Forelimb muscle (tissue), 1 donor: Measurements from ENCODE around the gene GFRA1. TPM values are rescaled to one million over a fixed set of nuclear protein-coding genes. Genes with fewer than 3 reads are reported as not detected.
"Not testable (repeated sequence)": the region's sequence is repeated elsewhere in the genome, so short reads cannot be mapped to it uniquely, and the experiment has no call there.

ENCODE experiments used
- DNase-seq: peaks from one replicate; pipeline ENCODE4 v3.0.0-alpha.2; 2013; ENCODE audit warnings: low read depth
- polyA plus RNA-seq: library from polyadenylated mRNA; unstranded; fragments of 120-200 nt; gene quantifications from one replicate; pipeline ENCODE4 v1.2.1, GENCODE V29; 2013; ENCODE audit not compliant: insufficient read length

GFRA1 gene
- polyA plus RNA-seq, 1 donor = 22.2 TPM

GRCh38 chr10:116197946-116198675 lies 74.9 kb downstream of the GFRA1 start:
- DNase-seq = no peak

GRCh38 chr10:116195583-116195982 lies 77.4 kb downstream of the GFRA1 start:
- DNase-seq = no peak

- no peak for DNase-seq
These were observed 78.0 kb downstream of the GFRA1 start for GRCh38 chr10:116195039-116195438.

- DNase-seq = no peak
These were observed 78.9 kb downstream of the GFRA1 start for GRCh38 chr10:116194061-116194460.

- DNase-seq = no peak
These were observed 82.1 kb downstream of the GFRA1 start for GRCh38 chr10:116190883-116191282.

GRCh38 chr10:116186273-116186672 lies 86.7 kb downstream of the GFRA1 start:
- DNase-seq = no peak

GRCh38 chr10:116185199-116185867 lies 87.7 kb downstream of the GFRA1 start:
- no peak for DNase-seq

GRCh38 chr10:116184512-116184794 lies 88.6 kb downstream of the GFRA1 start:
- no peak for DNase-seq

GRCh38 chr10:116183733-116184511 lies 89.1 kb downstream of the GFRA1 start:
- DNase-seq = no peak

GRCh38 chr10:116182426-116182825 lies 90.6 kb downstream of the GFRA1 start:
- no peak for DNase-seq

- DNase-seq = no peak
These were observed 94.9 kb downstream of the GFRA1 start for GRCh38 chr10:116178086-116178605.

- no peak for DNase-seq
These were observed 97.8 kb downstream of the GFRA1 start for GRCh38 chr10:116175231-116175630.

- DNase-seq = no peak
These were observed 101.5 kb downstream of the GFRA1 start for GRCh38 chr10:116171505-116171904.

- DNase-seq = no peak
These were observed 102.2 kb downstream of the GFRA1 start for GRCh38 chr10:116170815-116171250.

GRCh38 chr10:116169782-116170445 lies 103.1 kb downstream of the GFRA1 start:
- no peak for DNase-seq

GRCh38 chr10:116168745-116169144 lies 104.3 kb downstream of the GFRA1 start:
- DNase-seq = no peak

- no peak for DNase-seq
These were observed 104.7 kb downstream of the GFRA1 start for GRCh38 chr10:116168329-116168728.

GRCh38 chr10:116165941-116166340 lies 107.1 kb downstream of the GFRA1 start:
- DNase-seq = not testable (repeated sequence)

- DNase-seq = no peak
These were observed 108.7 kb downstream of the GFRA1 start for GRCh38 chr10:116164291-116164690.

- DNase-seq = no peak
These were observed 109.5 kb downstream of the GFRA1 start for GRCh38 chr10:116163333-116164131.

- no peak for DNase-seq
These were observed 110.2 kb downstream of the GFRA1 start for GRCh38 chr10:116162851-116163250.
